Measurements from ENCODE around the gene MPPED1.

The MPPED1 gene

GRCh38 chr22:43446916-43447315 lies 35.1 kb downstream of the MPPED1 start:
- no peaks in the 10 kb centered on the region for H3K4me1 ChIP-seq (ENCODE audit: control insufficient read depth, insufficient read depth, low read length)
- no peaks in the 10 kb centered on the region for H3K9me3 ChIP-seq (replicated peaks; ENCODE audit: low read length)
- H3K4me2 ChIP-seq (ENCODE audit: low read length), result no peak overlapping the region
- no peak overlapping the region for H3K9ac ChIP-seq (ENCODE audit: low read depth, low read length)
- H3K4me3 ChIP-seq (ENCODE audit: low read length), result no peak overlapping the region
- H3K36me3 ChIP-seq (ENCODE audit: insufficient read depth, low read length), result no peaks in the 10 kb centered on the region
- peaks cover under 1% of the 10 kb centered on the region for H3K27me3 ChIP-seq (ENCODE audit: control insufficient read depth, insufficient read depth, low read length)

DNA sequence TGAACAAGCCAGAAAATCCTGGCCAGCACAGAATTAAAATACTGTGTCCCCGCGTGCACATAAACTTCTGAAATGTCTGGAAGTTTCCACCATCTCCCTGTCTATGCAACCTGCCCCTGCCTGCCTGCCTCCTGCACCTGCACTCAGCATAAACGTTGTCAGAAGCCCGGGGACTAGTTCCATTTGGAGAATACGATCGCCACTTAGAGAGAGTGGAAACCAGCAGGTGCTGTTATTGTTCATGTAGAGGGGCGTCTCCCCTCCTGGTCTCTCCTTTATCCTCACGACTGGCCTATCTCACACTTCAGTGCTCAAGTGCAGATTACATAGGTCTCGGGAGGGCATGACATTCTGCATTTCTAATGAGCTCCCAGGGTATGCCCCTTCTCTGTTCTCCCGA lies 35.6 kb downstream of the MPPED1 start:
- H3K4me3 ChIP-seq (ENCODE audit: low read length), result no peak overlapping the region
- H3K27me3 ChIP-seq (ENCODE audit: control insufficient read depth, insufficient read depth, low read length), result no peaks in the 10 kb centered on the region

DNA sequence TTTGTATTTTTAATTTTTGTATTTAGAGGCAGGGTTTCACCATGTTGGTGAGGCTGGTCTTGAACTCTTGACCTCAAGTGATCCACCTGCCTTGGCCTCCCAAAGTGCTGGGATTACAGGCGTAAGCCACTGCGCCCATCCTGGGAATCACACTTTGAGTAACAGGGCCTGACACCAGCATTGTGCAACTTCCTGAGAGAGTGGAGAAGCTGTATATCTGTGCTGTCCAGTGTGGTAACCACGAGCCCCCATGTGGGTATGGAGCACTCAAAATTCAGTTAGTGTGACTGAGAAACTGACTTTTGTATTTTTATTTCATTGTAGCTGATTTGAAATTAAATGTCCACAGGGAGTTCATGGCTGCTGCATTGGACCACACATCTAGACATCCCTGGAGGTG lies 36.2 kb downstream of the MPPED1 start:
- Histone ChIP-seq H3K9ac (ENCODE audit: low read depth, low read length) (no peak overlapping the region), H3K9me3 (replicated peaks; ENCODE audit: low read length) (no peaks in the 10 kb centered on the region), H3K4me1 (ENCODE audit: control insufficient read depth, insufficient read depth, low read length) (no peaks in the 10 kb centered on the region), H3K4me2 (ENCODE audit: low read length) (no peak overlapping the region), H3K4me3 (ENCODE audit: low read length) (no peak overlapping the region), H3K36me3 (ENCODE audit: insufficient read depth, low read length) (no peaks in the 10 kb centered on the region), H3K27me3 (ENCODE audit: control insufficient read depth, insufficient read depth, low read length) (no peaks in the 10 kb centered on the region)

More for the DNA sequence above, 35.6 kb downstream of the MPPED1 start:
- Histone ChIP-seq H3K4me1 (ENCODE audit: control insufficient read depth, insufficient read depth, low read length) (no peaks in the 10 kb centered on the region), H3K36me3 (ENCODE audit: insufficient read depth, low read length) (no peaks in the 10 kb centered on the region), H3K9me3 (replicated peaks; ENCODE audit: low read length) (no peaks in the 10 kb centered on the region), H3K4me2 (ENCODE audit: low read length) (no peak overlapping the region), H3K9ac (ENCODE audit: low read depth, low read length) (no peak overlapping the region)

DNA sequence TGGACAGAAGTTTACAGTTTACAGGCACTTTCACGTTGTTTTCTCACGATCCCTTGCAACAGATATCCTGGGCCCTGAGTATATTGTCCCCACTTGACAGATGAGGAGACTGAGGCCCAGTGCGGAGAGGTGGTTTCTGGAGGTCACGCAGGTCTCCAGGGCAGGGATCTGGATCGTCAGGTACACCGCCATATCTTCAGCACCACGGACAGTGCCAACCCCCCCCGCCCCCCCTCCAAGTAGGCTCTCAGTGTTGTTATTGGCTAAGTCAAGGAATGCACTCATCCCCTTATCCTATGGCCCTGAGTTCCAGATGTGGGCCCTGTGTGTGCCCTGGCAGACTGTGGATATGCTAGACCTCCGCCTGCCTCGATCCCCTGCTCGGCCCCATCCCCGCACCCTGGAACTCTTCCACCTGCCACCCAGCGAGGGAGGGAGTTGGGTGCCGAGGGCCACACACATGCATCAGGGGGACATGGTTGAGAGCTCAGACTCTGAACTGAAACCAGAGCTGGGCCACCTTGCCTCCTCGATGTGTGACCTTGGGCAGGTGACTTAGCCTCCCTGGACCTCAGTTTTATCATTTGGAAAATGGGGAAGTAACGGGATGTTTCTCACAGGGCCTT lies 37.5 kb downstream of the MPPED1 start:
- Histone ChIP-seq H3K4me2 (ENCODE audit: low read length) (no peak overlapping the region), H3K4me1 (ENCODE audit: control insufficient read depth, insufficient read depth, low read length) (no peaks in the 10 kb centered on the region), H3K9me3 (replicated peaks; ENCODE audit: low read length) (no peaks in the 10 kb centered on the region), H3K36me3 (ENCODE audit: insufficient read depth, low read length) (no peaks in the 10 kb centered on the region), H3K9ac (ENCODE audit: low read depth, low read length) (no peak overlapping the region), H3K27me3 (ENCODE audit: control insufficient read depth, insufficient read depth, low read length) (no peaks in the 10 kb centered on the region), H3K4me3 (ENCODE audit: low read length) (no peak overlapping the region)

DNA sequence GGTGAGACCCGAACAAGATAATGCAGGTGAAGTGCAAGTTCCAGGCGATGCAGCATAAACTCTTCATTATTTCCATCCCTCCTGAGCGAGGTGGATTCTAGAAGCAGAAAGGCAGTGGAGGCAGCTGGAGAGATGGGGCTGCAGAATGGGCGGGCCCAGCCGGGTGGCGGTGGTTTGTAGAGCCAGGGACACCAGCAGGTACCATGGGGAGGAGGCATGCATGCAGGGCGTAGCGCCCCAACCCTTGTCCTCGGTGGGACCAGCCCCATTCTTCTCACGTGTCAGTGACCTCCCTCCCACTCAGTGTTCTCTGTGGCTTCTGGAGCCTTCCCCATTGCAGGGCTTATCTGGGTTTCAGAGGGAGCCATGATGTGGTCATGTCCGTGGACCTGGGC lies 38.0 kb downstream of the MPPED1 start:
- Histone ChIP-seq H3K4me3 (ENCODE audit: low read length) (no peak overlapping the region), H3K27me3 (ENCODE audit: control insufficient read depth, insufficient read depth, low read length) (no peaks in the 10 kb centered on the region), H3K36me3 (ENCODE audit: insufficient read depth, low read length) (no peaks in the 10 kb centered on the region), H3K9ac (ENCODE audit: low read depth, low read length) (no peak overlapping the region), H3K9me3 (replicated peaks; ENCODE audit: low read length) (no peaks in the 10 kb centered on the region), H3K4me2 (ENCODE audit: low read length) (no peak overlapping the region), H3K4me1 (ENCODE audit: control insufficient read depth, insufficient read depth, low read length) (no peaks in the 10 kb centered on the region)

GRCh38 chr22:43451371-43452050 lies 39.7 kb downstream of the MPPED1 start:
- no peaks in the 10 kb centered on the region for H3K36me3 ChIP-seq (ENCODE audit: insufficient read depth, low read length)
- no peaks in the 10 kb centered on the region for H3K9me3 ChIP-seq (replicated peaks; ENCODE audit: low read length)
- no peaks in the 10 kb centered on the region for H3K4me1 ChIP-seq (ENCODE audit: control insufficient read depth, insufficient read depth, low read length)
- no peak overlapping the region for H3K4me2 ChIP-seq (ENCODE audit: low read length)
- H3K9ac ChIP-seq (ENCODE audit: low read depth, low read length), result no peak overlapping the region
- H3K4me3 ChIP-seq (ENCODE audit: low read length), result no peak overlapping the region
- H3K27me3 ChIP-seq (ENCODE audit: control insufficient read depth, insufficient read depth, low read length), result no peaks in the 10 kb centered on the region

GRCh38 chr22:43455846-43456245 lies 44.0 kb downstream of the MPPED1 start:
- no peak overlapping the region for H3K4me2 ChIP-seq (ENCODE audit: low read length)
- H3K4me3 ChIP-seq (ENCODE audit: low read length), result no peak overlapping the region
- H3K9ac ChIP-seq (ENCODE audit: low read depth, low read length), result no peak overlapping the region
- no peaks in the 10 kb centered on the region for H3K36me3 ChIP-seq (ENCODE audit: insufficient read depth, low read length)
- H3K4me1 ChIP-seq (ENCODE audit: control insufficient read depth, insufficient read depth, low read length), result no peaks in the 10 kb centered on the region
- H3K9me3 ChIP-seq (replicated peaks; ENCODE audit: low read length), result no peaks in the 10 kb centered on the region
- H3K27me3 ChIP-seq (ENCODE audit: control insufficient read depth, insufficient read depth, low read length), result no peaks in the 10 kb centered on the region

DNA sequence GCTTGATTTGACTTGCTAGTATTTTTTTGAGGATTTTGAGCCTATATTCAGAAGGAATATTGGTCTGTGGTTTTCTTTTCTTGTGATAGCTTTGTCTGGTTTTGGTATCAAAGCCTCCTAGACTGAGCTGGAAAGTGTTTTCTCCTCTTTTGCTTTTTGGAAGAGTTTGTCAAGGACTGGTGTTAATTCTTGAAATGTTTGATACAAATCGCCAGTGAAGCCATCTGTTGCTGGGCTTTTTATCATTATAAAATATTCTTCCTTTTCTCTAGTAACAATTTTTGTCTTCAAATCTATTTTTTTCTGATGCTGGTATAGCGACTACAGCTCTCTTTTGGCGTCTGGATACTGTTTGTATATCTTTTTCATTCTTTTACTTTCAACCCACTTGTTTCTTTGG lies 45.2 kb downstream of the MPPED1 start:
- Histone ChIP-seq H3K9ac (ENCODE audit: low read depth, low read length) (no peak overlapping the region), H3K9me3 (replicated peaks; ENCODE audit: low read length) (no peaks in the 10 kb centered on the region), H3K4me3 (ENCODE audit: low read length) (no peak overlapping the region), H3K27me3 (ENCODE audit: control insufficient read depth, insufficient read depth, low read length) (no peaks in the 10 kb centered on the region), H3K36me3 (ENCODE audit: insufficient read depth, low read length) (no peaks in the 10 kb centered on the region), H3K4me1 (ENCODE audit: control insufficient read depth, insufficient read depth, low read length) (no peaks in the 10 kb centered on the region), H3K4me2 (ENCODE audit: low read length) (no peak overlapping the region)

DNA sequence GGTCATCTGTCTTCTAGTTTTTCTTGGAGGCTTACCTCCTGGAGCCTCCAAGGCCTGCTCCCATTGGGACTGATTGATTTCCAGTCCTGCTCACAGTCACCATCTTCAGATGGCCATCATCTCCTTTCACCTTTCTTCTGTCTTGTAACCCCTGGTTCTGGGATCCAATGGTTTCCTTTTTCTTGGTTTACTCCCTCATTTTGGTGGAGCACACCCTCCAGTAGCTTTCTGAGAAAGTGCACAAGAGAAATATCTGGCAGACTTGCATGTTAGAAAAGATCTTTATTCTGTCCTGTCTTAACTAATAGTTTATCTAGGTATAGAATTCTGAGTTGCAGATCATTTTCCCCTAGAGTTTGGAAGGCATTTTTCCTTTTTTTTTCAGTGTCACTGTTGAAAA lies 50.9 kb downstream of the MPPED1 start:
- Histone ChIP-seq H3K27me3 (ENCODE audit: control insufficient read depth, insufficient read depth, low read length) (no peaks in the 10 kb centered on the region), H3K9ac (ENCODE audit: low read depth, low read length) (no peak overlapping the region), H3K36me3 (ENCODE audit: insufficient read depth, low read length) (no peaks in the 10 kb centered on the region), H3K9me3 (replicated peaks; ENCODE audit: low read length) (peaks cover 4% of the 10 kb centered on the region), H3K4me1 (ENCODE audit: control insufficient read depth, insufficient read depth, low read length) (no peaks in the 10 kb centered on the region), H3K4me2 (ENCODE audit: low read length) (no peak overlapping the region), H3K4me3 (ENCODE audit: low read length) (no peak overlapping the region)

- H3K4me2 ChIP-seq (ENCODE audit: low read length), result no peak overlapping the region
- no peaks in the 10 kb centered on the region for H3K4me1 ChIP-seq (ENCODE audit: control insufficient read depth, insufficient read depth, low read length)
- no peak overlapping the region for H3K9ac ChIP-seq (ENCODE audit: low read depth, low read length)
- no peaks in the 10 kb centered on the region for H3K27me3 ChIP-seq (ENCODE audit: control insufficient read depth, insufficient read depth, low read length)
- H3K36me3 ChIP-seq (ENCODE audit: insufficient read depth, low read length), result no peaks in the 10 kb centered on the region
- H3K4me3 ChIP-seq (ENCODE audit: low read length), result no peak overlapping the region
- peaks cover 4% of the 10 kb centered on the region for H3K9me3 ChIP-seq (replicated peaks; ENCODE audit: low read length)
Observed at GRCh38 chr22:43464809-43465208, 53.0 kb downstream of the MPPED1 start.

DNA sequence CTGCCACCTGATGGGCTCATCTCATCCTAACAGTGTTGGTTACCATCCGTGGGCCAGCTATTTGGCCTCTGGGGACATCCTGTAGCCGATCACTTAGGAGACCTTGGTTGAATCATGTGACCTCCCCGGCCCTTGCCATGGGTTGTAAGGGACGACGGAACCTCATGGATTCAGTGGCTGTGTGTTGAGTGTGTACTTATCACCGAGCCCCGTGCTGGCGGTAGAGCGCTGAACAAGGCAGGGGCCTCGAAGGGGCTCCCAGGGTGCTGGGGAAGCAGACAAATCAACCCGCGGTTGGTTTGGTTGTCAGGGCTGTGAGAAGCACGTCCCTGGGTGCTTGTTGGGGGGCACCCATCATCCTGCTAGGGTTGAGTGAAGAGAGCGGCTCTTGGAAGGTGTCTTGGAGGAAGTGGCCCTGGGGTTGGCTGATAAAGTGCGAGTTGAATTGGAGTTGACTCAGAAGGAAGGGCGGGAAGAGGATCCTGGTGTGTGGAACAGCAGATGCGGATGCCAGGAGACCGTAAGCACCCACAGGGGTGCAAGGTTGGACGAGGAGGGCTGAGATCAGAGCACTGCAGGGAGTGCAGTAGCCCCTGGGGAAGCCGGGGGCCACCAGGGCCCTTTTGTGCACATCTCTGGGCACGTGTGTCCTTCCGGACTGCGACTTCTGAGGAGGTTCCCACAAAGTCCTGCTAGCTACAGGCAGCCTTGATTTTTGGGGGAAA lies 53.6 kb downstream of the MPPED1 start:
- peaks cover 4% of the 10 kb centered on the region for H3K9me3 ChIP-seq (replicated peaks; ENCODE audit: low read length)
- H3K4me1 ChIP-seq (ENCODE audit: control insufficient read depth, insufficient read depth, low read length), result no peaks in the 10 kb centered on the region
- no peaks in the 10 kb centered on the region for H3K27me3 ChIP-seq (ENCODE audit: control insufficient read depth, insufficient read depth, low read length)
- no peaks in the 10 kb centered on the region for H3K36me3 ChIP-seq (ENCODE audit: insufficient read depth, low read length)
- no peak overlapping the region for H3K9ac ChIP-seq (ENCODE audit: low read depth, low read length)
- H3K4me2 ChIP-seq (ENCODE audit: low read length), result no peak overlapping the region
- no peak overlapping the region for H3K4me3 ChIP-seq (ENCODE audit: low read length)
